GM19372 (cell line): ENCODE results near the gene HLA-F.

Experiments used
- ATAC-seq: cut with Tn5 transposase; IDR thresholded peaks from one replicate; pipeline ENCODE4 v1.9.1; 2021; ENCODE audit warnings: mild to moderate bottlenecking, low read depth, moderate library complexity; ENCODE audit not compliant: unreplicated experiment

Gene HLA-F

DNA sequence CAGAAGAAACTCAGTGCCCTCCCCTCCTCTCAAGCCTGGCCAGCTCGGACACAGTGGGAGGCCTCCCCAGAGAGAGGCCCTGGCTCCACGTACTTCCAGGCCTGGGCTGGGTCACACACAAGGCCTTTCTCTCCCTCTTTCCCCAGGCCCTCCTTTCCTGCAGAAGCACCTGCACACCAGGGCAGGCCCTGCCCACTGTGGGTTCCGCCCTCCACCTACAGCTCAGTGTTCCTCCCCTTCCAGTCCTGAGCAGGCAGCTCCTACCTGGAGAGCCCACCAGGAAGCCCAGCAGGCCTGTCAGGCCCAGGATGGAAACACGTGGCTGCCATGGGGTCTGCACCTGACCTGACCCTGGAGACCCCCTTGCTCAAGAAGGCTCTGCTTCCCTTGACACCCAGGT is 18.9 kb downstream of the HLA-F start:
- no peak for ATAC-seq

DNA sequence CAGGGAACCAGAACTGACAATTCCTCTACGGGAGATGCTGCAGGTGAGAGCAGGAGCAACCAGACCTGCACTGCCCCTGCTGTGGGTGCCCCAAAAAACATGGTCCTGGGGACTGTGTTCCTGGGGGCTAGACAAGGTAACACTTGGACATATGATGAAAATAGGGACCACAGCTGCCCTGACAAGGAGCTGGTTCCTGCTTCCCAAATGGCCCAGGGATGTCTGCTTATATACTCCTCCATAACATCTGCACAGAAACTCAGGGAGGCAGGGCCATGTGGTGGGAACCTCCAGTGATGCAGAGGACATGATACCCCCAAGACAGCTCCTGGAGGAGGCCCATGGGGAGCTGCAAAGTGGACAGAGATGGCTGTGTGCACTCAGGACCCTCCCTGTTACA is 19.8 kb downstream of the HLA-F start:
- no peak for ATAC-seq

DNA sequence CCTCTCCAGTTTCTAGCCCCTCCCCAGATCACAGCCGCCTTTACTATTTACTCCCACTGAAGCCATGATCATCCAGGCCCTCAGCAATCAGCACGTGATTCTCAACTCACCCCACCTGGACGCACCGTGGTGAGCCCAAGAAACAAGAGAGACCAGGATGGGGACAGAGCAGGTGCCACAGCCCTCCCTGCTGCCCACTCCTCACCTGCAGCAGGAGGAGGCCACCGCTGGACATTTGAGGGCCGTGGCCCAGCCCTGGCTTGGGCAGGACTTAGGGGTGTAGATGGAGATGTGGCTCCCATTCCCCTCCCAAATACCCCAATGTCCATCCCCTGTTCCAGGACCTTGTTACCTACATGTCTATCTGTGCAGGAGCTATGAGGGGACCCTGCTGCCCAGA is 20.3 kb downstream of the HLA-F start:
- no peak for ATAC-seq

DNA sequence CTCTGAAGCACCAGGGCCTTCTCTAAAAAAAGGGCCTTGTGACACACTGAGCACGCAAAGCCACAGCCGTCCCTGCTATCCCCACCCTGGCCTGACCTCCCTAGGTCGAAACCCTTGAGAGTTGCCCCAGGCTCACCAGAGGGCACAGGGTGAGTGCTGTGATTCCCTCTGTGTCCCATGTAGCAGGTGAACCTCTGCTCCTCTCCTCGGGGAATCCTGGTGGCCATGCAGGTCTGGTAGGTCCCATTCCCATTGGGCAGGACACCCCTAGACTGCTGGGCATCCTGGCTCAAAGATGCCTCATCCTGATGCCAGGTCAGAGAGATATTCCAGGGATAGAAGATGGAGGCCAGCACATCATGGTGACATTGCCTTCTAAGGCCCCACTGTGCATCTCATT is 20.9 kb downstream of the HLA-F start:
- no peak for ATAC-seq

DNA sequence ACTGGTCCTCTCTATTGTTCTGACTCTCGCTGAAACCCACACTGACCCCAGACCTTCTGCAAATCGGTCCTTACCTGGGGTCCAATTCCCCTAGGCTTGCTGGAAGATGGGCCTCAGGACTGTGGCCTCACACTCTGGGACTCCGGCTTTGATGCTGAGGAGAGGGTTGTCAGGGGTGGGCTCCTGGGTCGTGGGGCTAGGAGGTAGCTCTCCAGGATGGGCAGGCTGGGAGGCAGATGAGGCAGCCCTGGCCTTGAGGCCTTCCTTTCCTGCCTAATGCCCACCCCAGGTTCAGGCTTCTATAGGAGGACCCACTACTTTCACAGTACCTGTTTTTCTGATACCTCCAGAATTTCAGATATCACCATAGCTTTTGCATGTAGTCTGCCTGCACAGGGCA is 21.4 kb downstream of the HLA-F start:
- ATAC-seq: no peak

DNA sequence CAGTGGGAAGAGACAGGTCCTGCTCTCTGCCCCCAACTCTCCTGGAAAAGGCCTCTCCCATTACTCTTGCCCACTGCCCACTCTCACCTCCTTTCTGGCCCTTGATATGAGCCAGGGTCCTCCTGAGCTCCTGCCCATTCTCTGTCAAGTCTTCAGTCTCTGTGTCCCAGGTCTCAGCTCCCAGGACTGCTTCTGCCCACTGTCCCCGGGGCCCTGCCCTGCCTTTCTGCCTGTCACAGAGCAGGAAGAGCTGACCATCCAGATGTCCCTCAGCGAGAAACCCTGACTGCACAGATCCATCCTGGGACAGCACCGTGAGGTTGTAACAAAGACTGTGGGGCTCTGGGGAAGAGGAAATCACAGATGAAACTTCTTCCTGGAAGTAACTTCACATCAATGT is 22.2 kb downstream of the HLA-F start:
- ATAC-seq: no peak

DNA sequence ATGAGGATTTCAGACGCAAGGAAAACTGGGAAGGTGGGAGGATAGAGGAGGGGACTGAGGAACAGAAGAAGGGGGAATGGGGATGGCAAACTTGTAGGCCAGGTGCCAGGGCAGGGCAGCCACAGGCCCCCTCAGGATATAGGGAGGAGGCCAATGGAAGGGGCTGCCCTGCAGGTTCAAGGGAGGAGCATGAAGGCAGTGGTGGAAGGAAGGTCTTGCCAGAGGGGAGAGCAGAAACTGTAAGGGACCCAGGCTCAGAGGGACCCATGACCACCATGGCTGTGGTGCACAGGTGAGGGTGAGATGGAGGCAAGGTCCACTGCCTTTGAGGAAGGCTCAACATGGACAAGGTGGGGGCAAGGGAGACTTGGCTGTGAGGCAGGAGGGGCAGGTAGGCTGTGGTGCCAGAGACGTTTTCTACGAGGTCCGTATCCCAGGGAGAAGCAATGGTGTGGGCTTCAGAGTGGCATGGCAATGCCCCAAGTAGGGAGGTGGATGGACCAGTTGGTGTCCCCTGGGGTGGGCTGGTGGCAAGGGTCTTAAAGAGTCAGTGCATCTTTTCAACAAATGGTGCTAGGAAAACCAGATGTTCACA is 22.7 kb downstream of the HLA-F start:
- no peak for ATAC-seq

DNA sequence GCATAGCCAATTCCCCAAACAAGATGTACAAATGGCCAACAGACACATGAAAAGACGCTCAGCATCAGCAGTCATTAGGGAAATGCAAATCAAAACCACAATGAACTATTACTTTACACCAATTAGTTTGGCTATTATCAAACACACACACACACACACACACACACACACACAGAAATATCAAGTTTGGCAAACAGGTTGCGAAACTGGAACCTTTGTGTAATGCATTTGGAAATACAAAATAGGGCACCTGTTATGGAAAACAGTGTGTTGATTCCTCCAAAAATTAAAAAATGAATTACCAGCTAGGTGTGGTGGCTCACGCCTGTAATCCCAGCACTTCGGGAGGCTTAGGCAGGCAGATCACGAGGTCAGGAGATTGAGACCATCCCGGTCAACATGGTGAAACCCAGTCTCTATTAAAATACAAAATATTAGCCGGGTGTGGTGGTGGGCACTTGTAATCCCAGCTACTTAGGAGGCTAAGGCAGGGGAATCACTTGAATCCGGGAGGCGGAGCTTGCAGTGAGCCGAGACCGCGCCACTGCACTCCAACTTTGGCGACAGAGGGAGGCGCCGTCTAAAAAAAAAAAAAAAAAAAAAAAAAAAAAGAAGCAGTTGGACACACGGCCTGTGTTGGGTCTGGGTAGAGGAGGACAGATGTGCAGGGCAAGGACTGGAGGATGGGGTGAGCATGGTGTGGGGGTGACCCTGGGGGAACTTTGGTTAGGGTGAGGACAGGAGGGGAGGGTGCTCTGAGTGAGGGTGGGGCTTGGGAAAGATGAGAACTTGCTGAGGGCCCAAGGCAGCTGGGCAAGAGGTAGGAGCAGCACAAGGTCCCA is 23.8 kb downstream of the HLA-F start:
- no peak for ATAC-seq

DNA sequence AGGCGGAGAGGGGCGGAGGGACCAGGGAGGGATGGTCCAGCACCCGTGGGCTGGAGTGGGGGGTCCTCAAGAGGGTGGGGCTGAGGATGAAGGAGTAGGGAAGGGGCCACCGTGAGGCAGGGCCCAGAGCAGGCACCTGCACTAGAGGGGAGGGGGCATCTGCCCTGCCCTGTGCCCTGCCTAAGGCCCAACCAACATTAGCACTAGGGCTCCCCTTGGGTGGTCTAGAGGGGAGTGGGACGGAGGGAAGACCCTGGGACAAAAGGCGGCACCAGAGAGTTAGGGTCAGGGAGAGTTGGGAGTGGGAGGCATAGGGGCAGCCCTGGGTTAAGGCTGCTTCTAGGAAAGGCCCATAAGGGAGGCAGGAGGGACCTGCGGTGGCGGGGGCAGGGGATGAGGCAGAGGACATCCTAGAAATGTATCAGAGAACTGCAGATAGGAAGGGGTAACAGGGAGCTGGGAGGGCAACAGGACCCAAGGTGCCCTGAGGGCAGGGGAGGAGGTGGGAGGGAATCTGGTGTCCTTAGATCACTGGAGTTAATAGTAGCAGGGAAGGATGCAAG is 24.5 kb downstream of the HLA-F start:
- no peak for ATAC-seq

DNA sequence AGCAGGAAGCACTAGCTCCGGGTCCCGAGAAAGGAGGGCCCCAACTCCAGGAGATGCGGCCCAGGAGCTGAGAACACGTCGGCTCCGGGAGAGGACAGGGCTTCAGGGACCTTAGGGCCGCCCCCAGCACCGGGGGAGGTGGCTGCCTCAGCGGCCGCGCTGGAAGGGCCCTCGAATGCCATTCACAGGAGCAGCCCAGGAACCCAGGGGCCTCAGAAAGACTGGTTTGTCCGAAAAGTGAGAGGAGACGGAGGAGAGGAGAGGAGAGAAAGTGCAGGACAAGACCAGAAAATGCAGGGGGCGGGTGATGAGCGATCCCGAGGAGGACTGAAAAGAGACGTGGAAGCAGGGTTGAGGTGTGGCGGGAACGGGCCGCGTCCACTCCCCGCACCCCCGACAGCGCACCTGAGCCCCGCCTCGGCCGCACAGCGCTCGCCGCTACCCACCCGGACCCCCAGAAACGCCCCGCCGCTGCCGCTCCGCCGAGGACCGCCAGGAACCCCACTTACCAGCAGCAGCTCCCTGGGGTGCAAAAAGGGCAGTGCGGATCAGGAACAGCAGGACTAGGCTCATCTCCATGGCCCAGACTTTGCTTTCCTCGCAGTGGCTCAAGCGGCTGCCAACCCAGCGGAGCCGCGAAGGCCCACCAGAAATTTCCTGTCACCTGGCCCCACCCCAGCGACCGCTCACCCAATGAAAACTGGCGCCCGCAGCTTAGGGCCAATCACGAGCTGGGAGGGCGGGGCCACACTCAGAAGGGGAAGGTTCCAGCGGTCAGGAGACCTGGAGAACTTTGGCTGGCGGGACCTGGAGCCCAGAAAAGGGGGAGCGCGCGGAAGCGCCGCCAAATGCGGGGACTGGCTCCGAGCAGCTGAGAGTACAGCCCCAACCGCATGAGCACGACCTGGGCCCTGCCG is 25.4 kb downstream of the HLA-F start:
- ATAC-seq: peak; percentile 76

DNA sequence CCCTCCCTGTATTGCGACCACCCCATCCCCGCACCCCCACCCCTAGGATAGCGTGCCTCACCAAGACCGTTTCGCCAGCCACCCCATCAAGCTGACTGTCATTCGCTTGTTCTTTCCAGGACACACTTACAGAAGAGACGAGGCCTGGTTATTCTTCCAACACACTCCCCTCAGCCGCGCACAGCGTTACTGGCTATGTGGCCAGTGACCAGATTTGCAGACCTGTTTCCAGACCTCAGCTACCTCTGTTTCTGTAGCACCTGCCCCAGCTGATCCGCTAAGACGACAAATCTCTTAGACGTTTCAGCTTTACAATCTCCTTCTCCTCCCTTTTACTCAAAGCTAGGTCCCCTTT is 26.1 kb downstream of the HLA-F start:
- no peak for ATAC-seq

DNA sequence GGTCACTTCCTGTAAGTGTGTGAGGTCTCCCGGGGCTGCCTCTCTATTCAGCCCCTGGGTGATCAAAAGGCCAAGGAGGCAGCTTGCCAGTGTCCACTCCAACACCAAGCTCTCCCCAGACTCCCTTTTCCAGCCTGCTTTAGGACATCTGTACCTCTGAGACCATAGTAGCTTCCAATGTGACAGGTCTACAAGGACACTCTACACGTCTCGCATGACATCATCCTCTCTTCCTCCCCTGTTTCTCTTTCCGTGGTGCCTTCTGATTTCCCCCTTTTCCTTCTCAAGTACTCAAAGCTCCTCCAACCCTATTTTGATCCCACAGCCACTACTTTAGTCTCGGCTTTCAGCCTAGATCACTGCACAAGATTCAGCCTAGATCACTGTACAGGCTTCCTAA is 26.4 kb downstream of the HLA-F start:
- no peak for ATAC-seq

DNA sequence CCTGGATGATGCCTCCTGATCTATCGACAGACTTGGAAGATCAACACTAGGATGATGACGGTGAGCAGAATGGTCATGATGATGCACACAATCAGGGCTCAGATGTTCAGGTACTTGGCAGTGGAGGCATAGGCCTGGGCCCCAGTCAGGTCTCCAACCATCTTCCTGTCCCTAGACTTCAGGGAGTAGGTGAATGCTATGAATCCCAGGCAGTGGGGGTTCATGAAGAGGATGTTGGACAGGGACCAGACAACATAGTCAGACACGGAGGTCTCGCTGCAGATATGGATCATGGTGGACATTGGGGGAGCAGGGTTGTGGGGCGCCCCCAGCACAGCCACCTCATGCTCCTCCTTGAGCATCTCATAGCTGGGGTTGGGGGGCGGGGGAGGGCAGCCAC is 27.5 kb downstream of the HLA-F start:
- ATAC-seq: no peak

DNA sequence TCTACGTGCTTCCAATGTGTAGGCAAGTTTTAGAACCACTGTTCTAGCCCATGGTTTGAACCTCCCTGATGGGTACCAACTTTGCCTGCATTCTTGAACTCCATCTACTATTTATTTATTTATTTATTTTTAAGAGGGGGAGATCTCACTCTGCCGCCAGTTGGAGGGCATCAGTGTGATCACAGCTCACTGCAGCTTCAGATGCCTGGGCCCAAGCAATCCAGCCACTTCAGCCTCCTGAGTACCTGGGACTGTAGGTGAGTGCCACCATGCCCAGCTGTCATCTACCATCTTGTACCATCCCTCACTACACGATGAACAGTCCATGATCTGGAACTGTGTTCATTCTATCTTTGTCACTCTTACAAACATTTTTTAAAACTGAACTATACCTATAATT is 28.2 kb downstream of the HLA-F start:
- ATAC-seq: no peak

DNA sequence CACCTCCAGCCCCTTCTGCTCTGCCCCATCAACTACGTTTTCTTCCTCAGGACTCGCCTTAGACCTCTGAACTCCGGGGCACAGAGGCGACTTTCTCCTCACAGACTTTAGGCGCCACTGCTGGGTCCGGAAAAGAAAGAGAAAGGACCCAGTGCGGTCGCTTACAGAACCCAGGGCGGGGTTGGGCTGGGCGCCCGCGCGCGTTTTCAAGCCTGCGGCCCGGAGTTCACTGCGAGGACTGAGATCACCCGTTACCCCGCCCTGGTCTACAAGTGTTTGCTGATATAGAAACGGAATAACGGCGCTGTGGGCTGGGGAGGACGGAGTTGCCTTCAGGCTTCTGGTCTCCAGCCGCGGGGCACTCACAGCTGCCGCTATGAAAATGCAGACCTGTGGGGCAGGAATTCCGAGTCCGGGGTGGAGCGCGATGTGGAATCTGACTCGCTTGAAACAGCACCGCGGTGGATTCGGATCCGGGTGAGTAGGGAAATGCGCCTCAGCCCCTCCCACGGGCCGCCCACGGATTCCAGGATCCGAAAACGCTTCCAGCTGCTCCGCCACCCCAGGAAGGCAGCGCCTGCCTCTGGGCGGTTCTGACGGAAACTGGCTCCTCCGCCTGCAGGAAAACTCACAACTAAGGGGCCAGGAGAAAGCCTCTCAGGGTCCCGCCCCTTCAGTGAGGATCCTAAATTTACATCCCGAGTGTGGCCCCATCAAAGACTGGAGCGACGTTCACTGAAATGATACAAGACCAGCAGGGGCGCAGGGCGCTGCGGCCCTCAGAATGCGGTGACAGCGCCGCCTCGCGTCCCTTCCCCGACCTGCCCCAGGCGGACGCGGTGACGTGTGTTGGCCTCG is 29.4 kb downstream of the HLA-F start:
- peak; percentile 69 for ATAC-seq

DNA sequence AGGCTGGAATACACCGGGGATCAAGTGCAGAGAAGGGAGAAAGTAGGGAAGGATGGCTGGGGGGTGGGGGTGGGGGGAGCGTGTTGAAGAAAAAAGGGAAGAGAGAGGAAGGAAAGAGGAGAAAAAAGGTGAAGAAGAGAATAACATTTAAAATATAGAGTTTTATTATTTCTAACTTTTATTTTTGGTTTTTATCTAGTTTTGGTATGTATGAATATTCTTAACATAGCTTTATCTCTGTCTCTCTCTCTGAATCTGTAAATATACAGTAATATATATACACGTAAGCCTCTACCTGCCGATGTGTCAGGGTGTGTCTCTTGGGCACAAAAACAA is 30.0 kb downstream of the HLA-F start:
- ATAC-seq: no peak

DNA sequence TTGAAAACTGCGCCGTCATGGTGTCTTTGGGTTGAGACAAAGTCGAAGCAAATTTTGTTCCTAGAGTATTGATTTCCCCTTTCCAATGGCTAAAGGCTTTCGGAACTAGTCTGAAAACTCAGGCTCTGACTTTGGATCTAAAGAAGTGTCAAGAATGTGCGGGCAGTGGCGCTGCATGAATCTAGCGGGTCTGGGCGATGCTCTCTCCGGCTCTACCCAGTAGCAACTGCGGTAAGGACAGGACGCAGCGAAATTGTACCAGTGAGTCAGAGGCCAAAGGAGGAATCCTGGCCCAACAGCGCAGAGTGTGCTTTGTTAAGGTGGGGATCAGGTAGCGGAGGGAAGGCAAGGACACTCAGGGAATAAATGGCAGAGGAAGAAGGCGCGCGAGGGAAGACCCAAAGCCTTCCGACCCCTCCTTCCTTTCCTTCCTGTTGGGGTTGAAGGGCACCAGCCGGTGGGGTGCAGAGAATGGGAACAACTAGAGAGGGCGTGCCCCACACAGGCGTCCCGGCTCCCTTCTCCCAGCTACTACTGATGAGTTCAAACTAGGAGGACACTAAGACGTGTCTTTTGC is 32.1 kb downstream of the HLA-F start:
- no peak for ATAC-seq

DNA sequence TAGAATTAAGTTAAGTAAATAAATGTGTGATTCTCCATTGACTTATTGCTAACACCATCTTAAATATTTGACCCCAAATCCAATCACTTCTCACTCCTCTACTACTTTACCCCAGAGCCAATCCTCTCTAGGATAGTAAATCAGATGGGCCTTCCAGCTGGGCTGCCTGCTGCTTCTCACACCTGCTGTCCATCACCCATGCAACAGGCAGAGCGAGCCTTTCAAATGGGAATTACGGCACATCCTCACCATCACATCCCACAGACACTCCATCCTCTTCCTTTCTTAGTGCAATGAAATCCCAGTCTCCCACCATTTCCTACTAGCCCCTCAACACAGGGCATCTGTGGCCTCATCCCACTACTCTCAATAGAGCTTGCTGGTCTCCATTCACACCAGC is 34.0 kb downstream of the HLA-F start:
- no peak for ATAC-seq

DNA sequence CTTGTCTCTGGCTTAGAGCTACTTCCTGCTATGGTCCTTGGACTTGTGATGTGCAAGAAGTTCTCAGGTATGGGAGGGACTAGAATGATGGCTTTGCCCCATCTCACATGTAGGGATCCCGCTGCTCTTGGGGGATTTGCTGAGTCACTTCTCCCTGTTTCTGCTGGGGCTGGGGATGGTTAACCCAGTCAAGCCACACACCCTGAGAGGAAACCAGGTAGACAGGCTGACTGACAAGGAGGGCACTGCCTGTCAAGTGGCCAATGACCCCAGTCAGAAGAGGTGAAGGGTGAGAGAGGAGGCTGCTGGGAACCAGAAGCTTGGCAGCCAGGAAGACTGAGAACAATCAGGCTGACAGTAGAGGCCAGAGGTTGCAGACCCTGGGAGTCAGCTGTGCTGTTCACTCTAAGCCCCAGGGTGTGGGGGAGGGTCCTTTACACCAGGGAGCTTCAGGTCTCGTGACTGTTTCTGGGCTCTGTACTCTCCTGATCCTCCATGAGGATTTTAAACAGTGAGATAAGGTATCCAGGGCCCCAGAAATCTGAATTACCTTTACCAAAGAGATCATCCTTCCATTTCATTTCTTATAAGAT is 34.6 kb downstream of the HLA-F start:
- no peak for ATAC-seq

DNA sequence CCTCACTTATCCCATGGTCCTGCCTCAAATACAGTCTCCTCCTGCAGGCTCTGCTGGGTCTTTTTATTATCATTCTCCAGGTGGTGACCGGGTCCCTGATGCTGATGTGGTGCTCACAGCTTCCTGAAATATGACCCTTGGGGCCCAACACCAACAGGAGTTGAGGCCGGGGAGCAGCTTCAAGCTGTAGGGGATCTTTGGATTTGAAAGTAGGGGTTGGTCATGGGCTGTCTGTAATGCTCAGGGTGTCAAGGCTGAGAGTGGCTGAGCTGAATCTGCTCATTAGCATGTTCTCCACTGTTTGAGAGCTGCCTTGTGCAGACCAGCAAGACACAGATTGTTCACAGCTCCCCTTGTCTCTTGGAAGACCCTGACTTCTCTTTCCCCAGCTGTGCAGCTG is 35.5 kb downstream of the HLA-F start:
- ATAC-seq: no peak
